Liver (tissue), 9 donors: ENCODE results near the gene SLC18A3. TPM values are rescaled to one million over a fixed set of nuclear protein-coding genes. Genes with fewer than 3 reads are reported as not detected.

Source experiments
- DNase-seq: peaks from one replicate; pipeline ENCODE4 v3.0.0-alpha.2; 2017; ENCODE audit warnings: low spot score
- H3K27ac ChIP-seq, 2 donors: one replicate each; pipeline ENCODE4 v1.7.0; 2013; ENCODE audit warnings: inconsistent platforms in 2 of 2, low read length in 2 of 2, control low read depth in 1 of 2, low read depth in 1 of 2, mild to moderate bottlenecking in 1 of 2
- H3K27me3 ChIP-seq, 4 donors: one replicate each; pipeline versions ENCODE4 v1.6.1 to v1.7.0; 2013; ENCODE audit warnings: low read length in 3 of 4, inconsistent platforms in 1 of 4, mild to moderate bottlenecking in 1 of 4, moderate library complexity in 1 of 4; ENCODE audit not compliant: control insufficient read depth in 4 of 4, insufficient read depth in 4 of 4
- H3K36me3 ChIP-seq, 4 donors: one replicate each; pipeline versions ENCODE4 v1.6.1 to v1.7.0; 2013; ENCODE audit warnings: low read length in 3 of 4, mild to moderate bottlenecking in 3 of 4, low read depth in 1 of 4, moderate library complexity in 1 of 4; ENCODE audit not compliant: control insufficient read depth in 4 of 4, insufficient read depth in 3 of 4
- H3K4me1 ChIP-seq, 4 donors: one replicate each; pipeline versions ENCODE4 v1.6.1 to v1.7.0; 2013; ENCODE audit warnings: low read length in 3 of 4, mild to moderate bottlenecking in 3 of 4, moderate library complexity in 1 of 4; ENCODE audit not compliant: control insufficient read depth in 4 of 4, insufficient read depth in 4 of 4
- H3K4me3 ChIP-seq, 3 donors: one replicate each; pipeline versions ENCODE4 v1.6.1 to v1.7.0; 2013; ENCODE audit warnings: low read length in 3 of 3, control low read depth in 1 of 3, low read depth in 1 of 3, mild to moderate bottlenecking in 1 of 3
- H3K9ac ChIP-seq, 2 donors: one replicate each; pipeline ENCODE4 v1.7.0; 2013; ENCODE audit warnings: low read length in 2 of 2, mild to moderate bottlenecking in 2 of 2, moderate library complexity in 2 of 2, control low read depth in 1 of 2, low read depth in 1 of 2
- H3K9me3 ChIP-seq, 4 donors: one replicate each; pipeline versions ENCODE4 v1.6.1 to v1.7.0; 2013; ENCODE audit warnings: low read length in 3 of 4; ENCODE audit not compliant: control insufficient read depth in 4 of 4
- ATF3 ChIP-seq: IDR thresholded peaks from 2 replicates; pipeline ENCODE4 v1.6.1; 2016; ENCODE audit warnings: antibody characterized with exemption
- EGR1 ChIP-seq, 2 donors: IDR thresholded peaks; 2 replicates each; pipeline ENCODE4 v1.6.1; 2016 to 2018; ENCODE audit warnings: antibody characterized with exemption in 2 of 2, low read depth in 2 of 2
- FOXA1 ChIP-seq: IDR thresholded peaks from 2 replicates; pipeline ENCODE4 v1.6.1; 2016; ENCODE audit warnings: antibody characterized with exemption
- FOXA2 ChIP-seq: IDR thresholded peaks from 2 replicates; pipeline ENCODE4 v1.6.1; 2016; ENCODE audit warnings: antibody characterized with exemption
- GABPA ChIP-seq, 2 donors: IDR thresholded peaks in 1 of 2; conservative IDR thresholded peaks in 1 of 2; 2 replicates each; pipeline ENCODE4 v1.6.1; 2016; ENCODE audit warnings: antibody characterized with exemption in 2 of 2, mild to moderate bottlenecking in 1 of 2, moderate library complexity in 1 of 2
- HNF4A ChIP-seq, 2 donors: conservative IDR thresholded peaks; 2 replicates each; pipeline ENCODE4 v1.6.1; 2016; ENCODE audit warnings: antibody characterized with exemption in 2 of 2, mild to moderate bottlenecking in 2 of 2
- HNF4G ChIP-seq: IDR thresholded peaks from 2 replicates; pipeline ENCODE4 v1.6.1; 2016; ENCODE audit warnings: antibody characterized with exemption
- JUND ChIP-seq, 2 donors: IDR thresholded peaks; 2 replicates each; pipeline ENCODE4 v1.6.1; 2016; ENCODE audit warnings: antibody characterized with exemption in 2 of 2
- NR2F2 ChIP-seq: IDR thresholded peaks from 2 replicates; pipeline ENCODE4 v1.6.1; 2016; ENCODE audit warnings: antibody characterized with exemption
- RAD21 ChIP-seq, 2 donors: IDR thresholded peaks; 2 replicates each; pipeline ENCODE4 v1.6.1; 2016; ENCODE audit warnings: antibody characterized with exemption in 2 of 2, mild to moderate bottlenecking in 2 of 2
- REST ChIP-seq: IDR thresholded peaks from 2 replicates; pipeline ENCODE4 v1.6.1; 2016; ENCODE audit warnings: antibody characterized with exemption, mild to moderate bottlenecking
- RXRA ChIP-seq, 2 donors: IDR thresholded peaks; 2 replicates each; pipeline ENCODE4 v1.6.1; 2017 to 2018; ENCODE audit warnings: antibody characterized with exemption in 2 of 2, mild to moderate bottlenecking in 1 of 2
- SP1 ChIP-seq: IDR thresholded peaks from 2 replicates; pipeline ENCODE4 v1.6.1; 2018; ENCODE audit warnings: antibody characterized with exemption, mild to moderate bottlenecking
- TAF1 ChIP-seq: conservative IDR thresholded peaks from 2 replicates; pipeline ENCODE4 v1.6.1; 2016; ENCODE audit warnings: antibody characterized with exemption, mild to moderate bottlenecking
- YY1 ChIP-seq: IDR thresholded peaks from 2 replicates; pipeline ENCODE4 v1.6.1; 2016; ENCODE audit warnings: antibody characterized with exemption, mild to moderate bottlenecking
- WGBS: extraction: QIAGEN DNeasy Blood & Tissue Kit; methylation state at CpG from one replicate; pipeline ENCODE4 v1.1.7; 2013; 5-methylcytosine and 5-hydroxymethylcytosine counted together
- polyA plus RNA-seq, 2 donors: library from polyadenylated mRNA; stranded (reverse) in 1 of 2; unstranded in 1 of 2; fragments of 200-250 nt in 1 of 2; fragments of >200 nt in 1 of 2; fragmentation: Nextera tagmentation in 1 of 2; extraction: Ambion mirVana in 1 of 2; gene quantifications; one replicate each; pipeline versions ENCODE4 v1.2.1 to v1.2.3, GENCODE V29; 2013 to 2015
- total RNA-seq, 2 donors: library from RNA; depleted of rRNA; stranded (reverse); fragments of >200 nt; gene quantifications; one replicate each; pipeline ENCODE4 v1.2.3, GENCODE V29; 2014
- TF ChIP-seq, protein P1 (sequence below): fragments of 150-350 bp; IDR thresholded peaks from 2 replicates; pipeline ENCODE4 v1.5.1; 2017; ENCODE audit warnings: improper control_type of control experiment, low read depth, low read length; ENCODE audit not compliant: missing input control
- TF ChIP-seq, protein P2 (sequence below): IDR thresholded peaks from 2 replicates; pipeline ENCODE4 v1.6.1; 2016; ENCODE audit warnings: antibody characterized with exemption
- TF ChIP-seq, protein P3 (sequence below): IDR thresholded peaks from 2 replicates; pipeline ENCODE4 v1.6.1; 2016; ENCODE audit warnings: antibody characterized with exemption
- donor health status: healthy.
- donor health status: healthy.
- donor health status: healthy.
- donor health status: healthy.
- donor health status: healthy.

The SLC18A3 gene
- total and polyA plus RNA-seq, 4 donors = not detected

GRCh38 chr10:49615213-49615612 is 5.1 kb downstream of the SLC18A3 start:
- WGBS = 68% methylated on average over 5 of the region's 5 CpGs
- DNase-seq = no peak
- no peak overlapping the region for H3K27ac ChIP-seq
- H3K4me1 ChIP-seq = peaks cover 3 to 12% (median 5%) of the 10 kb centered on the region in 4 donors
- no peaks in the 10 kb centered on the region for H3K36me3 ChIP-seq
- no peaks in the 10 kb centered on the region for H3K9me3 ChIP-seq
- peaks cover 10 to 25% (median 14%) of the 10 kb centered on the region in 4 donors for H3K27me3 ChIP-seq
- H3K4me3 ChIP-seq = no peak overlapping the region
- H3K9ac ChIP-seq = no peak overlapping the region
- TF ChIP-seq EGR1 (IDR thresholded peaks at IDR 0.05; ENCODE audit: low read depth in 2 of 2) (no peak), RXRA (IDR thresholded peaks at IDR 0.05) (no peak)
- TF ChIP-seq, protein P1, sequence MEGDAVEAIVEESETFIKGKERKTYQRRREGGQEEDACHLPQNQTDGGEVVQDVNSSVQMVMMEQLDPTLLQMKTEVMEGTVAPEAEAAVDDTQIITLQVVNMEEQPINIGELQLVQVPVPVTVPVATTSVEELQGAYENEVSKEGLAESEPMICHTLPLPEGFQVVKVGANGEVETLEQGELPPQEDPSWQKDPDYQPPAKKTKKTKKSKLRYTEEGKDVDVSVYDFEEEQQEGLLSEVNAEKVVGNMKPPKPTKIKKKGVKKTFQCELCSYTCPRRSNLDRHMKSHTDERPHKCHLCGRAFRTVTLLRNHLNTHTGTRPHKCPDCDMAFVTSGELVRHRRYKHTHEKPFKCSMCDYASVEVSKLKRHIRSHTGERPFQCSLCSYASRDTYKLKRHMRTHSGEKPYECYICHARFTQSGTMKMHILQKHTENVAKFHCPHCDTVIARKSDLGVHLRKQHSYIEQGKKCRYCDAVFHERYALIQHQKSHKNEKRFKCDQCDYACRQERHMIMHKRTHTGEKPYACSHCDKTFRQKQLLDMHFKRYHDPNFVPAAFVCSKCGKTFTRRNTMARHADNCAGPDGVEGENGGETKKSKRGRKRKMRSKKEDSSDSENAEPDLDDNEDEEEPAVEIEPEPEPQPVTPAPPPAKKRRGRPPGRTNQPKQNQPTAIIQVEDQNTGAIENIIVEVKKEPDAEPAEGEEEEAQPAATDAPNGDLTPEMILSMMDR = no peak
- TF ChIP-seq, protein P2, sequence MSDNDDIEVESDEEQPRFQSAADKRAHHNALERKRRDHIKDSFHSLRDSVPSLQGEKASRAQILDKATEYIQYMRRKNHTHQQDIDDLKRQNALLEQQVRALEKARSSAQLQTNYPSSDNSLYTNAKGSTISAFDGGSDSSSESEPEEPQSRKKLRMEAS = no peak

DNA sequence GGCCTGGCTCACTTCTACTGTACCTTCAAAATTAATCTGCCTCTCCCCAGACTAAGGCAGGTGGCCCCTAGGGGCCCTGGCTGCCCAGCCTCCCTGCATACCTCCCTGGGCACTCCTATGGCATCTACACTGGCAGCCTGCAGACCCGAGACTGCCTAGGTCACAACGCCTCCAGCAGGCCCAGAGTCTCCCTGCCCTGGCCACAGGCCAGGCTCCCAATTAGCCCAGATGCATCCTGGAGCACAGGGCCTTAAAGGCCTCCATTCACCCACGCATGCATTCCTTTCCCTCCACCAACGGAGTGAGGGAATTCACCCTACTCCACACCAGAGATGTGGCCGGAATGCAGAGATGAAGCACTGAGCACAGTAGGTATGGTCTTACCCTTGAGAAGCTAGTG is 5.6 kb downstream of the SLC18A3 start:
- TF ChIP-seq HNF4G (no peak), TAF1 (no peak), ATF3 (no peak), YY1 (no peak)
- no peak overlapping the region for H3K27ac ChIP-seq
- peaks cover under 1 to 7% (median 3%) of the 10 kb centered on the region in 4 donors for H3K4me1 ChIP-seq
- H3K27me3 ChIP-seq = peaks cover 10 to 25% (median 12%) of the 10 kb centered on the region in 4 donors
- no peaks in the 10 kb centered on the region for H3K9me3 ChIP-seq
- H3K36me3 ChIP-seq = no peaks in the 10 kb centered on the region
- WGBS = 62% methylated on average over 5 of the region's 5 CpGs
- H3K9ac ChIP-seq = no peak overlapping the region
- no peak overlapping the region for H3K4me3 ChIP-seq
- DNase-seq = no peak

DNA sequence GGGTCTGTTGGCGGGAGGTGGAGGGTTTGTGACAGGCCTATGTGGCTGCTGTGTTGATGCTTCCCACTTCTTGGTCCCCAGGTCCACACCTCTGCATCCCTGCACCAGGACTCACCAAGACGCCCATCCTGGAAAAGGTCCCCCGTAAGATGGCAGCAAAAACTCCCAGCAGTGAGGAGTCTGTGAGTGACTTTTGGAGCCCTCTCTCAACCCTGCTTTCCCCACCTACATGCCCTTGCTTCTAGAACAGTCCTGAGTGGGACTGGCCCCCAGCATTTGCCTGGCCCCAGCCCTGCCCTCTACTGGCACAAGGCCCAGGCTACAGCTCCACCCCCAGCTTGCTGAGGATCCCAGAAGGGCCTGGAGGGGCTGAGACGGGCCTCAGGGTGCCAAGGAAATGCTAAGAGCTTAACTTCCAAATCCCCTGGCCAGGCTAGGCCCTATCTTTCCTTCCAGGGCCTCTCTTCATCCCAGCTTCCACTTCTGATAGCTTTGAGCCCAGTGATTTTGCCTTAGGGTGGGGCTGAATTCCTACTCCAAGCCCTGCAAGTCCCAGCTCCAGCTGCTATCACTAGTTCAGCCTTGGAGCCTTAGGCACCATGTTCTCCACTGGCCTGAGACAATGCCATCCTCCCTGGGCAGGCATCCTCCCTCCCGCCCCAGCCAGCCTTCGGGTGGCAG is 6.5 kb downstream of the SLC18A3 start:
- no peak overlapping the region for H3K27ac ChIP-seq
- H3K9ac ChIP-seq = no peak overlapping the region
- 75% methylated on average over 6 of the region's 6 CpGs for WGBS
- TF ChIP-seq HNF4G (no peak), GABPA (IDR thresholded peaks at IDR 0.05 in 1 of 2, conservative IDR thresholded peaks at IDR 0.05 in 1 of 2) (no peak), EGR1 (IDR thresholded peaks at IDR 0.05; ENCODE audit: low read depth in 2 of 2) (no peak), ATF3 (no peak), RAD21 (IDR thresholded peaks at IDR 0.05) (no peak), YY1 (no peak), FOXA1 (no peak), REST (no peak), SP1 (no peak), NR2F2 (no peak), FOXA2 (no peak), JUND (IDR thresholded peaks at IDR 0.05) (no peak), HNF4A (conservative IDR thresholded peaks at IDR 0.05) (no peak)
- TF ChIP-seq, protein P2 = no peak
- TF ChIP-seq, protein P3, sequence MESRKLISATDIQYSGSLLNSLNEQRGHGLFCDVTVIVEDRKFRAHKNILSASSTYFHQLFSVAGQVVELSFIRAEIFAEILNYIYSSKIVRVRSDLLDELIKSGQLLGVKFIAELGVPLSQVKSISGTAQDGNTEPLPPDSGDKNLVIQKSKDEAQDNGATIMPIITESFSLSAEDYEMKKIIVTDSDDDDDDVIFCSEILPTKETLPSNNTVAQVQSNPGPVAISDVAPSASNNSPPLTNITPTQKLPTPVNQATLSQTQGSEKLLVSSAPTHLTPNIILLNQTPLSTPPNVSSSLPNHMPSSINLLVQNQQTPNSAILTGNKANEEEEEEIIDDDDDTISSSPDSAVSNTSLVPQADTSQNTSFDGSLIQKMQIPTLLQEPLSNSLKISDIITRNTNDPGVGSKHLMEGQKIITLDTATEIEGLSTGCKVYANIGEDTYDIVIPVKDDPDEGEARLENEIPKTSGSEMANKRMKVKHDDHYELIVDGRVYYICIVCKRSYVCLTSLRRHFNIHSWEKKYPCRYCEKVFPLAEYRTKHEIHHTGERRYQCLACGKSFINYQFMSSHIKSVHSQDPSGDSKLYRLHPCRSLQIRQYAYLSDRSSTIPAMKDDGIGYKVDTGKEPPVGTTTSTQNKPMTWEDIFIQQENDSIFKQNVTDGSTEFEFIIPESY = no peak
- H3K27me3 ChIP-seq = peaks cover 5 to 23% (median 10%) of the 10 kb centered on the region in 4 donors
- H3K9me3 ChIP-seq = no peaks in the 10 kb centered on the region
- H3K4me3 ChIP-seq = no peak overlapping the region
- DNase-seq = no peak
- H3K36me3 ChIP-seq = no peaks in the 10 kb centered on the region
- peaks cover 0 to 3% (median 0%) of the 10 kb centered on the region in 4 donors for H3K4me1 ChIP-seq
